ENCODE measurements around the gene SMPD2. TPM values are rescaled to one million over a fixed set of nuclear protein-coding genes. Genes with fewer than 3 reads are reported as not detected.

SMPD2 gene
- total RNA-seq, 1 experiment from 2014 or later: 10.7 TPM

DNA sequence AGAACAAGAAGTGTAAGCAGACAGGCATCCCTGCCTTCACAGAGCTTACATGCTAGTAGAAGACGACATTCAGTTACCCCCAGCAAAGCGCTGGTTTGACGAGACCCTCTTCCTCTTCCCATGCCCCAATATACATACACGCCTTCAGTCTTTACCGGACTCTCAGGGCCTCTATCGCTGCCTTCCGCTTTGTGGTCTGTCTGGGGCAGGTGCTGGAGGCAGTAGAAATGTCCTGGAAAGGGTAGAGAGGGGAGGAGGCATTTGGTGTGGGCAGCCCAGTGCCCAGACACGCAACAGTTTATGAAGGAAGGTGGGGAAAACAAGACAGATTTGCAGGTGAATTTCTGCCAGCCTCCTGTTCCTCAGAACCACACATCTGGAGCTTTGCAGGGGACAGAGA lies 6.0 kb downstream of the SMPD2 start:
- no peak for DNase-seq (ENCODE audit: extremely low read depth, low read depth)

DNA sequence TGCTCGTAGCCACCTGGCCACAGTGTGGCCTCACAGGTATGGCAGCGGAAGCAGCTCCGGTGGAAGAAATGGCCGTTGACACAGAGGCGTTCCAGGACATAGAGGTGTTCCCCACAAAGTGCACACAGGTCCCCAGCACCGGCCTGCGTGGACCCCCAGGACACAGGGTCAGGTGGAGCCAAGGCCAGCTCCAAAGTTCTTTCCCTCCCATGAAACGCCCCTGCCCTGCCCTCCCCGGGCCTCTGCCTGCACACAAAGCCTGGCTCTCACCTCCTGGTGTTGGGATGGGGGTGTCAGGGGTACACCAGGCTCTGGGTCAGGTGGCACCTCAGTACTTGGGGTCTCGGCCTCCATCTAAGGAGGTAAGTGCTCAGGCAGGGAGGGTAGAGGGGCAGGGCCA lies 6.6 kb downstream of the SMPD2 start:
- no peak for DNase-seq (ENCODE audit: extremely low read depth, low read depth)

DNA sequence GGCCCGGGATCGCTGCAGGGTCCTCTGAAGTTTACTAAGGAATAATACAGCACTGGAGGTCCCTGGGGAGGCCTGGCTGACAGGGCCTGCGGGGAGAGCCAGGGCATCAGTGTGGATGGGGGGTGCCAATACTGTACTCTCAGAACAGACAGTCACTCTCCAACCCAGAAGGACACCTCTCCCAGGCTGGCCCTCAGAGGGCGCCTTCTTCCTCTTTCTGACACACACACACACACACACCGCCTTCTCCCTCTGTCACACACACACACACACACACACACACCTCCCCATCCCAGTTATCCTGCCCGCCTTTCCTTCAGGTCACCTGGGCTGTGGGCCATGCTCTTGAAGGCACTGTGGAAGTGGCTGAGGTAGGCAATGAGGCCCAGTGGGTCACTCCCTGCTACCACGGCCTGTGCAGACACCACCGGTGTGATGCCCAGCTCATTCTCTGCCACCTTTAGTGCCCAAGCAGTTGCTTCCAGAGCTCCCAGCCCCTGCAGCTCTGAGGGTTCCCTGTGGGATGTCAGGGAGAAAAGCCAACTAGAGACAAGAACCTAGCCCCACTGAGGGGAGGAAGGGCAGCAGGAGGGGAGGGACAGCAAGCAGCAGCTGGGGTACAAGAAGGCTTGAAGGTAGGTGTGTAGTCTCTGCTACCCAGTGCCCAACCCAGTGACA lies 7.5 kb downstream of the SMPD2 start:
- DNase-seq (ENCODE audit: extremely low read depth, low read depth): no peak

DNA sequence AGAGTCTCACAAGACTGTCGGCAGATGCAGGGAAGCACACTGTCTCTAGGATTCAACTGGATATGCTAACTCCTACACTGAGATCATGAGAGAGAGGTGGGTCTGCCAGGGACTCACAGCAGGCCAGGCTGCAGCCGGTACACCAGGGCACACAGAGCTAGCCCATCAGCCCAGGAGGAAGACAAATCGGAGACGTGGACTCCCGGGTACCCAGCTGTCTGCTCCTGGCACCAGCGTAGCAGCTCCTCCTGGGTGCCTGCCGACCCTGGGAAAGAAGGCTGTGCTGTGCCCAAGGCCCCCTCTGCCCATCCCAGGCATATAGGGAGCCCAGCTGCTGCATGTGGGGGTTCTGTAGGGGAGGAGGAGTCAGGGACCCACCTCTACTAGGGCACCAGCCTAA lies 8.1 kb downstream of the SMPD2 start:
- no peak for DNase-seq (ENCODE audit: extremely low read depth, low read depth)

DNA sequence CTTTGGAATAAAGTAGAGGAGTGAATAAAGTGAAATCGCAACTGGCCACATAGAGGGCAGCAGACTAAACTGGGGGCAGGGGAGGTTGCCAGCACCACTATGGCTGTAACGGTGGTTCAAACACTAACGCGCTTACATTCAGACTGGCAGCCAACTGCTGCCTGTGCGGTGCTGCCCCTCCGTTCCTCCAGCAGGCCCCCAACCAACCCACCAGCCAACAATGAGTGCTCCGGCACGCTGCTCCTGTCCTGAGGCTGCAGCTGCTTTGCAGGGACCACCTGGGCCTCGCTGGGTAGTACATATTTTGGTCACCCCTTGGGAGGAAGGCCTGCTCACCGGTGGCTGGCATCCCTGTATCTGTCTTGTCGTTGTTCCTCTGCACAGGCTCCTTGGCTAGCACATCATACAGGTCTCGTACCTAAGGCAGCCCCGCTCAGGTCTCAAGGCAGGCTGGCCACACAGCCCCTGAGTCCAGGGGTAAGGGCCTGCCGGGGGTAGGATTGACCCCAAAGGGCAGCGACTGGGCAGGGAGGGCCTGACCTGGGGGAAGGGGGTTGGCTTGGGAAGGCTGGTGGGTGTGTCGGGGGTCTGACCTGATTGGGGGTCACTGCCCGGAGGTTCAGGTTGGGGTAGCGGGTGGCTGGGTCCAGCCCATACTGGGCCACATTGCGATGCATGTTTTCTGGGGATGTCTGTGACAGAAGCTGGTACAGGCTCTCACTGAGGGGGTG lies 8.7 kb downstream of the SMPD2 start:
- DNase-seq (ENCODE audit: extremely low read depth, low read depth): no peak

DNA sequence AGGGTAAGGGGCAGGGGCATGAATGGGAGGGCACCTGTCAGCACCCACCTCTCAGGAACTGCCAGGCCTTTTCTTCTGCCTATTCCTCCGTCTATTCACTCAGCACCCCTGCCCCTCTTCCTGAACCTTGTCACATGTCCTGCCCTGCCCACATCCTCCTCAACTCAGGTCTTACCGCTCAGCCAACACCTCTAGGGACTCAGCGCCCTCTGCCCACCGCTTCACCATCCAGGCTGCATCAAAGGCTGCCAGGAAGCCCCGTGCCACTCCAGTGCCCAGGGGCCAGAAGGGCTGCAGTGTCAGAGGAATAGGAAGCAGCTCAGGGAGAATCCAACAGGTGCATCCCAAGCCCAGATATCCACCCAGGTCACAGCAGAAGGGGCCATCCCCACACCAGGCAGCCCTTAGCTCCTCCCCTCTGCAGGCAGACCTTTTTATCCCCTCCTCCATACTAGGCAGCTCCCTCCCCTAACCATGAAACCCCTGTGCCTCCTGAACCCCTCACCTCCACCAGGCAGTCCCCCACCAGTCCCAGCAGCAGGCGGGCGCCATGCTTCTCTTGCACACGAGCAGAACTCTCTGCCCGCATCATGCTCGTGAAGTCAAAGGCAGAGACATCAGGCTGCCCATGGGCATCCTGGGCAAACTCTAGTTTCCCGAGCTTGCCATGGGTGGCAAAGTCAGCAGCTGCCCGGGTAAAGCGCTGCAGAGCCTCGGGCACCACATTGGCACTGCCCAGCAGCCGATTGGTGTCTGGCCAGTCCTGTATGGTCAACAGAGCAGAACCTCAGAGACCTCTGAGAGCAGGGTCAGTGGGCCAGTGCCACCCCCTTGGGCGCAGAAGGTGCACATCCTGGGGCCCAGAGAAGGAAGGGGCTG lies 9.5 kb downstream of the SMPD2 start:
- DNase-seq (ENCODE audit: extremely low read depth, low read depth): no peak

DNA sequence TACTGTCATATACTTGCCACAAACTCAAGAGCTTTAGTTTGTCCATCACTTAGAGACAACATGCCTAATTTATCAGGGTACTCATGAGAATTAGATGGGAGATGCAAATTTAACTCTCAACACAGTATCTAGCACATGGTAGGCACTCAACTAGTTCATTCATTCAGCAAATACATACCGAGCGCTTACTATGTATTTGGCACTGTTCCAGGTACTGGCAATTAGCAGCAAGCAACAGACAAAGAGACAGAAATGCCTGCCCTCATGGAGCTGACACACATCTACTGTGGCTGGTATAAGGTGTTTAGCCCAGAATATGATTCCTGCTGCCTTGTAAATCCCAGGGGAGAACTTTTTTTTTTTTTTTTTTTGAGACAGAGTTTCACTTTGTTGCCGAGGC lies 10.3 kb downstream of the SMPD2 start:
- no peak for DNase-seq (ENCODE audit: extremely low read depth, low read depth)

DNA sequence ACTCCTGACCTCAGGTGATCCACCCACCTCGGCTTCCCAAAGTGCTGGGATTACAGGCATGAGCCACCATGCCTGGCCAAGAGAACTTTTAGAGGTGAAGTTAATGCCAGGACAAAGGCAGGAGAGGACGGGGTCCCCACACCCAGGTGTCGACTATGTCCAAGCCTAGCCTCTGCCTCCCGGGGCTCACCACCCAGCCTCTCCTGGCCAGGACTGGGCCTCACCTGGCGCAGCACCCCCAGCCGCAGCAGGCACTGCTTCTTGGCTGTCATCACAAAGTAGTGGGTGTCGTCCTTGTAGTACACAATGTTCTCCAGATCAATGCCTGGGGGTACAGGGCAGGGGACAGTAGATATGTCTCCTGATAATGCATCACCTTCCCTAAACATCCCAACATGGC lies 10.9 kb downstream of the SMPD2 start:
- no peak for DNase-seq (ENCODE audit: extremely low read depth, low read depth)

DNA sequence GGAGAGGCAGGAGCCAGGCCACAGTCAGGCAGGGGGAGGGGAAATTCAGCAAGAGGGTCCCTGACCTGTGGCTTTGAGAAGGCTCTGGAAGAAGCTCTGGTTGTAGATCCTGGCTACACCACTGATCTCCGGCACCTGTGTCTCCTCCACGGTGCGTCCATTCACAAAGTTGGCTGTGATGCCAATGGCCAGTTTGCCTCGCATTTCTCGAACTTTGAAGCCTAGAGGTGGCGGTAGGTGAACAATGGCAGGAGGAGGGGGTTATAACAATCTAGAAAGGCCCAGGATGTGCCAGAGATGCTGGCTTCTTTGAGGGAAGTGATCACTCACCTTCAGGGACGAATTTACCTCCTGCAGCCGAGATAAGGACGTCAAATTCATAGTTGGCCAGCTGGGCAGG lies 11.7 kb downstream of the SMPD2 start:
- DNase-seq (ENCODE audit: extremely low read depth, low read depth): no peak

DNA sequence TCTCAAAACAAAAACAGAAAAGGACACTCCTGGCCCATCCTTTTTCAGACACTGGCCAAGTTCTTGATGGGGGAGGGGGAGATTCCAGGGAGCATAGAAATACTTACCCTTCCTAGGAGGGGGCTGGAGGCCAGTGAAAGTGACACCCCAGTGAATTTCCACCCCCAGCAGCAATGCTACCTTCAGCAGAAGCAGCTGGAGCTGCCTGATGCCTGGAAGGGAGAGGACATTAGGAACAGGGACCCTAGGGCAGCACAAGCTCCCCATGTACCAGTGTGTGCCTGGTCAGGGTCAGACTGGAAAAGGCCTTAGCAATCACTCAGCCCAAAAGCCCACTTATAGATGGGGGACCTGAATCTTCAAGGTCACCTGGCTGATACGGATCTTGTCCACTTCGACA lies 12.6 kb downstream of the SMPD2 start:
- no peak for DNase-seq (ENCODE audit: extremely low read depth, low read depth)

DNA sequence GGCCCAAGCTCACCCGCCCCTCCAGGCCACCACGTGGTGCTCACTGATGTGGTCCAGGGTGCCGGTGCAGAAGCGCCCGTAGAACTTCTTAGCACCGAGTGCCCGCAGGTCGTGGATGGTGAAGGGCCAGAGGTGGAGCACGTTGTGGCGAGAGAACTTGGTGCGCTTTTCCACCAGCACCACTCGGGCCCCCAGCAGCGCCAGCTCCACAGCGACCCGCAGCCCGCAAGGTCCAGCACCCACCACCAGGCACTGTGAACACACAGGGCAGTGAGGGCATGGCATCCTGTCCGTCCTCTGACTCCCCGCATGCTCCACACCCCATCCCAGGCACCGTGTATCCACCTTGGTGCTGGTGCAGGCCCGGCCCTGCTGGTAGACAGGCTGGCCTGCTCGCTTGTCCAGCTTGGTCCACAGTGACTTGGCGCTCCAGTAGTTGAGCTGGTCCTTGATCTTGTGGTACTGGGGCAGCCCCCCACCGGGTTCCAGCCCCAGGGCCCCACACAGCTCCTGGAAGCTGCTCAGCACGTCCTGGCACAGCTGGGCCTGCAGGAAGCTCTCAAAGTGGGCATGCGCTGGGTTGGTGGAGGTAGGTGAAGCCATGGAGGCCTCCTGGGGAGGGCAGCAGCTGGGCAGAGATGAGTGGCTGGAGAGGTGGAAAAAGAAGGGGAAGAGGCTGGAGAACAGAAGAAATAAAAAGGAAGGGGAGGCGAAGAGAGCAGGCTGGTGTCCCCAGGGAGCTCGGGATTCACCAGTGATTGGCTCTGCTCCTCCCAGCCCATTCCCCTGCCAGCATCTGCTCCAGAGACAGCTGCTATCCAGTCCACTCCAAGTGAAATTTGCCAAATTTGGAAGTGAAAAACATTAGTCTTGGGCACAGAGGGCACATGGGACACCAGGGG lies 13.3 kb downstream of the SMPD2 start:
- no peak for DNase-seq (ENCODE audit: extremely low read depth, low read depth)

DNA sequence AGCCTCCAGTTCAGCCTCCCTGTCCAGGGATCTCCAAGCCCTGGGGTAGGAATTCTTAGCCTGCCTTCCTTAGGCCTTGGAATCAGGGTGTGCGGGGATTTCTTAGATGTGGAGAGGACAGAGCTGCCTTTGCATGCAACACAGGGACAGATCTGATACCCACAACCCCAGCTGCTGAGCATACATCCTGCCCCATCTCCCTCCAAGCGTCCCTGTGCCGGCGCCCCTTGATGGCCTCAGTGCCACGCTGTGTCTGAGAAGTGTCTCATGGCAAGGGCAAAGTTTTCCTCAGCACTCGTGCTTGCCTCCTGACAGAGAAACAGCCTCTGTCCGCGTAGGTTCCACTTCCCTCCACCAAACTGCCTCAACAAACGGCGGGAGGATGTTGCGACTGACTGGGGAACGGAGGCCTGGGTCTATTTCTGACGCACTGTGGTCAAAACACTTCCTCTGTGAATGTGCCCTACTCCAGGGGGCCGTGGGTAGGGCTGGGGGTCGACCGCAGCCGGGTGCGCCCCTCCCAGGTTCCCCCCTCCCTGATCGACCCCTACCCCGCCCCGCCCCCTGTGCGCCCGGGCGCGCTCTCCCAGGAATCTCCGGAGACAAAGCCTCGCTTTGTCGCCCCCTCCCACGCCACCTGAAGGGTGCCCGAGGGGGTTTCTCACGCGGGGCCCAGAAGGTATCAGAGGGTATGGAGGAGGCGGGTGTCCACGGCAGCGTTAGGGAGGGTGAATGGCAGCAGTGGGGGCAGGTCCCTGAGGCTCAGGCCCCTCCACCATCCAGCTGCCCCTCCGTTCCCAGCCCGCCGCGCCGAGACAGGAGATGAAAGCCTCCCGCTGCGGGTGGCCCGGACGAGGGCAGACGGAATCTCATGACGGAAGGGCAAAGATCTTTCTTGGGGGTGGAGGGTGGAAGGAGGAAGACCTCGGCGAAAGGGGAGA lies 14.2 kb downstream of the SMPD2 start:
- DNase-seq (ENCODE audit: extremely low read depth, low read depth): no peak

DNA sequence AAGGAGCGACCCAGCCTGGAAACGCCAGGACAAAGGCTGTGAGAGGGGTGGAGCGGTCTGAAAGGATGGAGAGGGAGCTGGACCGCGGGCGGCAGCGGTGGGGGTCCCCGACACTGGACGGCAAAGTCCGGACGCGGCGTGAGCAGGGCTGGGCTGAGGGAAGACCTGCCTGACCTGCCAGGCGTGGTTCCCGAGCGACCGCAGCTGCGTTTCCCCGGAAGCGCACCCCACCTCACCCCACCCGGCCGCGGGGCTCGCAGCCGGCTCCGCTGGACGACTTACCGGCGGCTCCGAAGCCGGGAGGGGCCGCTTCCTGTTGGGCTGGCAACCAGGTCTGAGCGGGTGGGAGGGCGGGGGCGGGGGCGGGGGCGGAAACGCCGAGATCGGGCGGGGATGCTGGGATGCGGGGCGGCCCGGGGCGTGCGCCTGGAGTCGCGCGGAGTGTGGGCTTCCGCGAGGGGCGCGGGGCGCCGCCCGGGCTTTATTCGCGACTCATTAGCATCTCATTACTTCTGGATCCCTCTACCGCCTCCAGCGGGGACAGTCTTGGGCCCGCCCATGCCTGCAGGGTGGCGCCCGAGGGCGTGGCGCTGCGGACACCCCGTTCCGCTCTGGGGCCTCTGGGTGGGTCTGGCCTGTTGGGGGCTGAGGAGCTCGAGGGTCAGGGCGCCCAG lies 15.1 kb downstream of the SMPD2 start, which contains the start of gene MICAL1:
Gene MICAL1, minus strand, starts transcription at position 336 of the 674 bp plus-strand sequence. CDS start 1,576 bp downstream, outside the sequence.
- peak; percentile 33 for DNase-seq (ENCODE audit: extremely low read depth, low read depth)

DNA sequence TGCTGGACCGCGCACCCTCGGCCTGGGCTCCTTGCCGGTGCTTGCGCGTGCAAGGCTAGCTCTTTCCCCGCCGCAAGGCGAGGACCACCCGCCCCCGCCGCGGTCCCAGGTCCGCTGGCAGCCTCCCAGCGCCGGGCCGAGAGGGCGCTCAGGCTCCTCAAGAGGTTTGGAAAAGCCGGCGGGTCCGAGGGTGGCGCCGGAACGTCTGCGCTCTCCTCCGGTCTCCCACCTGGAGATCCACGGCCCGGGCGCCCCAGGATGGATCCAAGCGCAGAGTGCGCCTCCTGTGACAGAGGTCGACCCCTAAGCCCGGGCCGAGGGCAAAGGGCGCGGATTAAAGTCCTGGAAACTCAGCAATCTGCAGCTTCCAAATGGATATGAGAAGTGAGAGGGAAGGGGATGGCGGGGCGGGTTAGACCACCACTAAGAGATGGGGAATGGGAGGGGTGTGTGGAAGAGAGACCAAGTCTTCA lies 15.6 kb downstream of the SMPD2 start:
- DNase-seq (ENCODE audit: extremely low read depth, low read depth): no peak

DNA sequence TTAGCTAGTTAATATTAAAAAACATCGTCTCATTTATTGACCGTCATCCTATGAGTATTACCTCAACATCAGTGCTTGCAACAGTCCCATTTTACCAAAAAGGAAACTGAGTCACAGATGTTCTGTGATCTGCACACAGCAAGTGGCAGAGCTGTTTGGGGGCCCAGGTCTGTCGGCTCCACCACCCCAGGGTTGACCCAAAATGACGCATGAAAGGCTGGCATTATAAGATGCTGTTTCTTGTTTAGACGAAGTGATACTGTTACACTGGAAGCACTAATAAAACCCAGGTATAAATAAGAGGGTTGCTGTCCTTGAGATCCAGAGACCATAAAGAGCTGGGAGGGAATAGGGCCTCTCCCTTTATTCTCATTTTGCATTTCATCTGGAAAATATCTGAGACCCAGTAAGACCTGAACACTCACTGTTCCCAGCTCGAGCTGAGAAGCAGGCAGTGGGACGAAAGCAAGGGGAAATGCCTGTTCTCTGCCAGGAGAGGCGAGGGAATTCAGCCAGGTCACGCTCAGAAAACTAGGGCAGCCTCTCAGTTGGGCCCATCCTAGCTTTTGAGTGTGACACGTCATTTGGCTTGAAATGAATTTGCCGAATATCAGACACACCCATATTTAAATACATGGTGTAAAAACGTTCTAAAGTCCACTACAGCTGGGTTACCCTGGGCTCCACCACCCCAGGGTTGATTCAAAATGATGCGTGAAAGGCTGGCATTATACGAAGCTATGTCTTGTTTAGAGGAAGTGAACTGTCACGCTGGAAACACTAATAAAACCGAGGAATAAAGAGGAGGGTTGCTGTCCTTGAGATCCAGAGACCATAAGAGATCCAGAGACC lies 16.4 kb downstream of the SMPD2 start:
- DNase-seq (ENCODE audit: extremely low read depth, low read depth): no peak

DNA sequence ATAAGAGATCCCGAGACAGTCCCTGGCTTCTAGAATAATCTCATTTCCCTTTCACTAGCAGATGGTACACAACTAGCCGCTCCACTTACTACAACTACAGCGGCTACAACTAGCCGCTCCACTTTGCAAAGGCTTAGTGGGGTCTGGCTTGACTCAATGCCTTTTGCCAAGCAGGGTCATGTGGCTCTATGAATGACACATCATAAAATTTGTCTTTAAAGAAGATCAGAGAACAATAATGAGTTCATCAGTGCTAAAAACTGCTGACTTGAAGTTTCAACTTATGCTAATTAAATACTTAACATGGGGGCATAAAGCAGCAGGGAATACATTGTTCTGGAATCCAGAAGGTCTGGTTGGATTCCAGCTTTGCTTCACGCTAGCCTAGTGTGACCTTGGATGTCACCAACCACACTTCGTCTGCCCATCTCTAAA lies 17.1 kb downstream of the SMPD2 start:
- DNase-seq (ENCODE audit: extremely low read depth, low read depth): no peak

DNA sequence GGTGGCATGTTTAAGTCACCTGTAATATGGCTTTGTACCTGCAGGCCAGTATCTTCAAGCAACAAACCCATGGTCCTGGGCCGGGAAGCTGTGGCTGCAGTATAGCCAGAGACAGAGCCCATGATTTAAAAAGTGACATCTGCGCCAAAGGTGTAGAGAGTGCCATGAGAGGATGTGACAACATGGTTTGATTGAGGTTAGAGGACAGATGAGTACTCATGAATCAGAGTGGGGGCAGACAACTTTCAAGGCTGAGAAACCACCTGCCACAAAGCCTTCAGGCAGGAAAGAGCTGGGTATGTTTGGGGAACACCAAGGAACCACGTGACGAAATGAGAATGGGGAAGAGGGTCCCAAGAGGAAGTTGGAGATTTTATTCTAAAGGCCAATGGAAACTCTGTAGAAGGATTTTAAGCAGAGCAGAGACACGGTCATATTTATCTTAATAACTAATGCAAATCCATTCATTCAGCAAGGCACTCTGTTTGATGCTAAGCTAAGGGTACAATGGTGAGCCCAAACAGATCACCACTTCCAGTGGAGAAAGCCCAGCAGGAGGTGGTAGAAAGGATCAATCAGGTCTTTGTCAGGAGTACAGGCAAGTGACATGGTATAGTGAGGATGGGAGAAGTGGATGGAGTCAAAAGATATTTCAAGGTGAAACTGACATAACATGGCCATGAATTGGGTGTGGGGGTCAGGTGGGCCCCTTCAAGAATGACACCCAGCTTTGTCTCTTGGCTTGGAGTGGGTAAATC lies 18.4 kb downstream of the SMPD2 start:
- DNase-seq (ENCODE audit: extremely low read depth, low read depth): no peak

Data from NCI-H460 (cell line).